LNCAP (cell line): ENCODE measurements around the gene SNAP29.

Experiments
- CTCF ChIP-seq: fragments of 450-650 bp; IDR thresholded peaks from 2 replicates; pipeline ENCODE4 v1.5.1; 2017; ENCODE audit warnings: mild to moderate bottlenecking

Gene SNAP29

GRCh38 chr22:20905415-20906386 lies 46.9 kb downstream of the SNAP29 start:
- TF ChIP-seq CTCF: no peak

GRCh38 chr22:20906387-20906767 lies 47.6 kb downstream of the SNAP29 start:
- TF ChIP-seq CTCF: no peak

GRCh38 chr22:20909543-20910303 lies 50.9 kb downstream of the SNAP29 start:
- no peak for TF ChIP-seq CTCF

DNA sequence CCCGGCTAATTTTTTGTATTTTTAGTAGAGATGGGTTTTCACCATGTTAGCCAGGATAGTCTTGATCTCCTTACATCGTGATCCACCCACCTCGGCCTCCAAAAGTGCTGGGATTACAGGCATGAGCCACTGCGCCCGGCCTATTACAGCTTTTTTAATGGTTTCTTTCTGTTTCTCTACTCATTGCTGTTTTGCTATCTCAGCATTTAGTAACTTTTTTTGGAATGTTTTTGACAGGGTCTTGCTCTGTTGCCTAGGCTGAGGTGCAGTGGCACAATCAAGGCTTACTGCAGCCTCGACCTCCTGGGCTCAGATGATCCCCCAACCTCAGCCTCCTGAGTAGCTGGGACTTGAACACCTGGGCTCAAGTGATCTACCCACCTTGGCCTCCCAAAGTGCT lies 53.7 kb downstream of the SNAP29 start:
- no peak for TF ChIP-seq CTCF

- TF ChIP-seq CTCF: peak; percentile 97
Measured at GRCh38 chr22:20916916-20917810, 58.4 kb downstream of the SNAP29 start, which contains the start of gene CRKL. CRKL (plus strand) TSS chr22:20917407; CDS start chr22:20917935, 528 bp downstream.

DNA sequence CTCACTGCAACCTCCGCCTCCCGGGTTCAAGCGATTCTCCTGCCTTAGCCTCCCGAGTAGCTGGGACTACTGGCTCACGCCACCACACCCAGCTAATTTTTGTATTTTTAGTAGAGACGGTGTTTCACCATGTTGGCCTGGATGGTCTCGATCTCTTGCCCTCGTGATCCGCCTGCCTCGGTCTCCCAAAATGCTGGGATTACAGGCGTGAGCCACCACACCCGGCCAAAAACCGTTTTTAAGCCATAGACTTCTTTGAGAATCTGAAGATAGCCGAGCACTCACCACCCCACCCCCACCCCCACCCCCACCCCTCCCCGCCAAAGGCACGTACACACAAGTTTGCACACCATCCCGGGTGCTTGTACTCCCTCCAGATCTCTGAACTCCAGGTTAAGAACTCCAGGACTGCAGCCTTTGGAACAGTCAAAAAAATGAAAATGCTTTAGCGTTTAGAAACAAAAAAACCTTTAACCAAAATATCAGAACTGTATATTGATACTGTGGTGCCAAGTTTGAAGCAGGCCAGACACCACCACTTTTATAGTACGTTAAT lies 59.9 kb downstream of the SNAP29 start:
- no peak for TF ChIP-seq CTCF
